ENCODE measurements around the gene CLEC4C.
A peak's percentile ranks its signal among the peaks of the same experiment; 100 is the strongest.
"Not testable (repeated sequence)": the region's sequence is repeated elsewhere in the genome, so short reads cannot be mapped to it uniquely, and the experiment has no call there.

Gene CLEC4C
- total RNA-seq = 0 reads per million in 4 donors

GRCh38 chr12:7747246-7747645, at the start of gene CLEC4C:
TSS of gene CLEC4C (minus strand) at chr12:7747375. CDS start at chr12:7747348, 27 bp downstream.
- no peak for DNase-seq

- DNase-seq = no peak
Measured at GRCh38 chr12:7793211-7793610, 46.0 kb upstream of the CLEC4C start.

GRCh38 chr12:7788884-7789528, 41.8 kb upstream of the CLEC4C start, which contains the start of gene NANOG:
TSS of gene NANOG (plus strand) at chr12:7789402. CDS start at chr12:7789615, 213 bp downstream.
- not testable (repeated sequence) for DNase-seq

- no peak for DNase-seq
Measured at GRCh38 chr12:7788294-7788660, 41.1 kb upstream of the CLEC4C start.

- DNase-seq = no peak
Measured at GRCh38 chr12:7787574-7788293, 40.6 kb upstream of the CLEC4C start.

GRCh38 chr12:7784701-7785100, 37.5 kb upstream of the CLEC4C start:
- DNase-seq = no peak

- DNase-seq = not testable (repeated sequence)
Measured at GRCh38 chr12:7783433-7783832, 36.3 kb upstream of the CLEC4C start.

GRCh38 chr12:7782055-7782454, 34.9 kb upstream of the CLEC4C start:
- no peak for DNase-seq

GRCh38 chr12:7781274-7781673, 34.1 kb upstream of the CLEC4C start:
- no peak for DNase-seq

GRCh38 chr12:7769999-7770398, 22.8 kb upstream of the CLEC4C start:
- no peak for DNase-seq

- DNase-seq = no peak
Measured at GRCh38 chr12:7758766-7759140, 11.6 kb upstream of the CLEC4C start.

GRCh38 chr12:7756993-7757392, 9.8 kb upstream of the CLEC4C start:
- DNase-seq = no peak

GRCh38 chr12:7755668-7756067, 8.5 kb upstream of the CLEC4C start:
- peak in 1 of 5 donors; percentile 36 for DNase-seq

- DNase-seq = not testable (repeated sequence)
Measured at GRCh38 chr12:7751941-7752922, 5.1 kb upstream of the CLEC4C start.

GRCh38 chr12:7751394-7751793, 4.2 kb upstream of the CLEC4C start:
- DNase-seq = no peak

GRCh38 chr12:7750350-7750749, 3.2 kb upstream of the CLEC4C start:
- no peak for DNase-seq

GRCh38 chr12:7749442-7749841, 2.3 kb upstream of the CLEC4C start:
- no peak for DNase-seq

GRCh38 chr12:7748852-7749251, 1.7 kb upstream of the CLEC4C start:
- DNase-seq = no peak

GRCh38 chr12:7732993-7733392, 14.2 kb downstream of the CLEC4C start:
- DNase-seq = no peak

GRCh38 chr12:7731486-7731885, 15.7 kb downstream of the CLEC4C start:
- no peak for DNase-seq

- DNase-seq = not testable (repeated sequence)
Measured at GRCh38 chr12:7730984-7731383, 16.2 kb downstream of the CLEC4C start.

- DNase-seq = no peak
Measured at GRCh38 chr12:7729746-7730145, 17.4 kb downstream of the CLEC4C start.

GRCh38 chr12:7723926-7724325, 23.2 kb downstream of the CLEC4C start:
- no peak for DNase-seq
